HG03045 (cell line): ENCODE results near the gene DENND6B.
"Not testable (repeated sequence)": the region's sequence is repeated elsewhere in the genome, so short reads cannot be mapped to it uniquely, and the experiment has no call there.

Experiments used
- ATAC-seq: cut with Tn5 transposase; IDR thresholded peaks from one replicate; pipeline ENCODE4 v1.9.1; 2021; ENCODE audit warnings: mild to moderate bottlenecking, moderate library complexity; ENCODE audit not compliant: unreplicated experiment

The DENND6B gene

GRCh38 chr22:50339945-50340879, 13.4 kb upstream of the DENND6B start:
- no peak for ATAC-seq

GRCh38 chr22:50338860-50339462, 12.1 kb upstream of the DENND6B start:
- no peak for ATAC-seq

- ATAC-seq, result no peak
Measured at GRCh38 chr22:50338042-50338573, 11.3 kb upstream of the DENND6B start.

GRCh38 chr22:50337262-50338041, 10.6 kb upstream of the DENND6B start:
- no peak for ATAC-seq

GRCh38 chr22:50334433-50334832, 7.6 kb upstream of the DENND6B start:
- not testable (repeated sequence) for ATAC-seq

- no peak for ATAC-seq
Measured at GRCh38 chr22:50329236-50329635, 2.4 kb upstream of the DENND6B start.

- ATAC-seq, result no peak
Measured at GRCh38 chr22:50327711-50328019, 853 bp upstream of the DENND6B start.

GRCh38 chr22:50326225-50326955, 422 bp downstream of the DENND6B start:
- peak; percentile 19 for ATAC-seq

GRCh38 chr22:50325444-50326224, 1.2 kb downstream of the DENND6B start:
- ATAC-seq, result no peak

GRCh38 chr22:50323900-50324299, 2.9 kb downstream of the DENND6B start:
- ATAC-seq, result no peak

- not testable (repeated sequence) for ATAC-seq
Measured at GRCh38 chr22:50322382-50323104, 4.3 kb downstream of the DENND6B start.

GRCh38 chr22:50320671-50321325, 6.0 kb downstream of the DENND6B start:
- no peak for ATAC-seq

- ATAC-seq, result no peak
Measured at GRCh38 chr22:50320116-50320515, 6.7 kb downstream of the DENND6B start.

- ATAC-seq, result no peak
Measured at GRCh38 chr22:50319503-50319951, 7.3 kb downstream of the DENND6B start.

- ATAC-seq, result no peak
Measured at GRCh38 chr22:50318698-50319411, 8.0 kb downstream of the DENND6B start.

- ATAC-seq, result no peak
Measured at GRCh38 chr22:50318356-50318697, 8.5 kb downstream of the DENND6B start.

GRCh38 chr22:50317674-50318073, 9.1 kb downstream of the DENND6B start:
- ATAC-seq, result no peak

- ATAC-seq, result no peak
Measured at GRCh38 chr22:50317178-50317577, 9.6 kb downstream of the DENND6B start.
